Measurements from ENCODE around the gene ATG2A.
A peak's percentile ranks its signal among the peaks of the same experiment; 100 is the strongest.

ATG2A gene

GRCh38 chr11:64870176-64870892 lies 46.7 kb downstream of the ATG2A start:
- POLR2A ChIA-PET = interaction anchor here (3.6 kb wide), 1 partner anchor 7 kb away, joined by 46 read pairs; the partner anchor contains the start of gene EHD1
- no peak for TF ChIP-seq CTCF (IDR thresholded peaks at IDR 0.05; ENCODE audit: insufficient read depth, low read length, missing control alignments)
- no peak for DNase-seq (ENCODE audit: low read depth, low spot score)
- H3K4me3 ChIP-seq (ENCODE audit: low read depth, low read length) = peak overlapping the region; percentile 32
- CTCF ChIA-PET = interaction anchor here (0.7 to 37.3 kb wide), 5 partner anchors 15 to 144 kb away, joined by 3 to 1375 read pairs (median 21); partner anchors contain the start of genes ARL2, CDC42BPG and EHD1

GRCh38 chr11:64869571-64870175 lies 47.3 kb downstream of the ATG2A start:
- H3K4me3 ChIP-seq (ENCODE audit: low read depth, low read length) = no peak overlapping the region; the same call in 1 of the 2 replicates
- ChIA-PET POLR2A (interaction anchor here (0.7 to 3.6 kb wide), 6 partner anchors 8 to 22 kb away, joined by 4 to 46 read pairs (median 6); partner anchors contain the start of gene EHD1), CTCF (interaction anchor here (1.1 to 37.3 kb wide), 7 partner anchors 10 to 181 kb away, joined by 3 to 1375 read pairs (median 4); partner anchors contain the start of genes CDC42BPG and EHD1)
- TF ChIP-seq CTCF (IDR thresholded peaks at IDR 0.05; ENCODE audit: insufficient read depth, low read length, missing control alignments) = peak; percentile 44
- DNase-seq (ENCODE audit: low read depth, low spot score) = no peak

GRCh38 chr11:64868904-64869570 lies 48.0 kb downstream of the ATG2A start:
- CTCF ChIA-PET = interaction anchor here (1.1 to 37.3 kb wide), 7 partner anchors 9 to 180 kb away, joined by 3 to 1375 read pairs (median 4); partner anchors contain the start of genes CDC42BPG and EHD1
- POLR2A ChIA-PET = interaction anchor here (0.7 to 3.6 kb wide), 6 partner anchors 8 to 21 kb away, joined by 4 to 46 read pairs (median 6); partner anchors contain the start of gene EHD1
- H3K4me3 ChIP-seq (ENCODE audit: low read depth, low read length) = no peak overlapping the region
- no peak for DNase-seq (ENCODE audit: low read depth, low spot score)
- no peak for TF ChIP-seq CTCF (IDR thresholded peaks at IDR 0.05; ENCODE audit: insufficient read depth, low read length, missing control alignments)

- TF ChIP-seq CTCF (IDR thresholded peaks at IDR 0.05; ENCODE audit: insufficient read depth, low read length, missing control alignments) = no peak
- no peak for DNase-seq (ENCODE audit: low read depth, low spot score)
- ChIA-PET POLR2A (interaction anchor here (1.6 to 3.6 kb wide), 3 partner anchors 9 to 13 kb away, joined by 4 to 46 read pairs (median 20); partner anchors contain the start of gene EHD1), CTCF (interaction anchor here (1.1 to 37.3 kb wide), 5 partner anchors 13 to 147 kb away, joined by 4 to 1375 read pairs (median 21); partner anchors contain the start of genes CDC42BPG and EHD1)
- H3K4me3 ChIP-seq (ENCODE audit: low read depth, low read length) = no peak overlapping the region
Measured at GRCh38 chr11:64867748-64868462, 49.1 kb downstream of the ATG2A start.

- ChIA-PET POLR2A (interaction anchor here (1.1 to 5.6 kb wide), 3 partner anchors 9 to 11 kb away, joined by 3 to 61 read pairs (median 38); partner anchors contain the start of gene EHD1), CTCF (interaction anchor here (1.3 to 37.3 kb wide), 4 partner anchors 11 to 22 kb away, joined by 4 to 1375 read pairs (median 34); partner anchors contain the start of genes CDC42BPG and EHD1)
- no peak overlapping the region for H3K4me3 ChIP-seq (ENCODE audit: low read depth, low read length)
- DNase-seq (ENCODE audit: low read depth, low spot score) = no peak
- no peak for TF ChIP-seq CTCF (IDR thresholded peaks at IDR 0.05; ENCODE audit: insufficient read depth, low read length, missing control alignments)
Measured at GRCh38 chr11:64866173-64866491, 50.9 kb downstream of the ATG2A start.

All from AG04449 (cell line).